Vagina (tissue), 2 donors: ENCODE results near the gene NR3C2.

Experiments used
- POLR2A ChIP-seq, 2 donors: fragments of 450-650 bp; IDR thresholded peaks; one replicate each; pipeline ENCODE4 v1.6.1; 2017; ENCODE audit warnings: antibody characterized with exemption in 2 of 2, mild to moderate bottlenecking in 2 of 2, moderate library complexity in 2 of 2
- POLR2AphosphoS5 ChIP-seq, 2 donors: sonication (generic); formaldehyde crosslinking; IDR thresholded peaks; one replicate each; pipeline ENCODE4 v1.9.0; 2017; ENCODE audit warnings: antibody characterized with exemption in 2 of 2, mild to moderate bottlenecking in 2 of 2, low read depth in 1 of 2; ENCODE audit not compliant: insufficient read depth in 1 of 2

- TF ChIP-seq POLR2A (IDR thresholded peaks at IDR 0.05), result no peak
- no peak for TF ChIP-seq POLR2AphosphoS5 (IDR thresholded peaks at IDR 0.05; ENCODE audit: insufficient read depth in 1 of 2, low read depth in 1 of 2)
Observed at GRCh38 chr4:148057984-148058859, 384.0 kb downstream of the NR3C2 start.
